WTC11 (cell line): ENCODE results near the gene EGLN2. TPM values are rescaled to one million over a fixed set of nuclear protein-coding genes. Genes with fewer than 3 reads are reported as not detected.

ENCODE experiments used
- ATAC-seq: fragments of 200-7000 bp; cut with Tn5 transposase; 2 replicates; pipeline ENCODE4 v1.10.0; 2021; ENCODE audit warnings: mild to moderate bottlenecking, moderate library complexity
- CTCF ChIA-PET: fragments of 300-600 bp; sonication (Branson Sonifier 250); formaldehyde crosslinking; loops from one replicate; lab custom pipeline; 2021; ENCODE audit warnings: antibody characterized with exemption; lab: Charles Lee
- POLR2A ChIA-PET: fragments of 350-600 bp; sonication (Branson Sonifier 250); formaldehyde crosslinking; loops from one replicate; lab custom pipeline; 2021; ENCODE audit warnings: antibody characterized with exemption; lab: Charles Lee
- DNase-seq: peaks from one replicate; pipeline ENCODE4 v3.0.0; 2021; ENCODE audit warnings: low spot score
- H3K27ac Mint-ChIP-seq: 2 replicates; pipeline ENCODE4 v1.8.0; 2021; ENCODE audit warnings: mixed read lengths
- H3K27me3 Mint-ChIP-seq: 2 replicates; pipeline ENCODE4 v1.8.0; 2021; ENCODE audit warnings: low read depth, mild to moderate bottlenecking, moderate library complexity, mixed read lengths
- H3K36me3 Mint-ChIP-seq: 2 replicates; pipeline ENCODE4 v1.8.0; 2021; ENCODE audit warnings: mixed read lengths
- H3K4me1 Mint-ChIP-seq: 2 replicates; pipeline ENCODE4 v1.8.0; 2022; ENCODE audit warnings: mixed read lengths
- H3K4me3 Mint-ChIP-seq: 2 replicates; pipeline ENCODE4 v1.8.0; 2021; ENCODE audit warnings: mild to moderate bottlenecking, moderate library complexity, mixed read lengths
- H3K9me3 Mint-ChIP-seq: 2 replicates; pipeline ENCODE4 v1.8.0; 2021; ENCODE audit warnings: mixed read lengths
- ELF4 ChIP-seq: sonication (generic); formaldehyde crosslinking; IDR thresholded peaks from 2 replicates; pipeline ENCODE4 v1.8.1; 2022; ENCODE audit warnings: low read depth, mild to moderate bottlenecking, moderate library complexity, missing genetic modification reagents
- GABPB1 ChIP-seq: sonication (generic); formaldehyde crosslinking; IDR thresholded peaks from 2 replicates; pipeline ENCODE4 v1.8.1; 2023; ENCODE audit warnings: mild to moderate bottlenecking, missing genetic modification reagents
- NFYB ChIP-seq: sonication (generic); formaldehyde crosslinking; conservative IDR thresholded peaks from 2 replicates; pipeline ENCODE4 v1.8.0; 2022; ENCODE audit warnings: low read depth, missing genetic modification reagents
- NR1H2 ChIP-seq: sonication (generic); formaldehyde crosslinking; IDR thresholded peaks from 2 replicates; pipeline ENCODE4 v1.9.0; 2021; ENCODE audit warnings: mild to moderate bottlenecking, moderate library complexity, missing genetic modification reagents
- SMAD3 ChIP-seq: sonication (generic); formaldehyde crosslinking; IDR thresholded peaks from 2 replicates; pipeline ENCODE4 v1.8.0; 2022; ENCODE audit warnings: missing genetic modification reagents, mild to moderate bottlenecking, borderline replicate concordance
- SP1 ChIP-seq: sonication (generic); formaldehyde crosslinking; conservative IDR thresholded peaks from 2 replicates; pipeline ENCODE4 v1.8.1; 2022; ENCODE audit warnings: missing genetic modification reagents
- STAT6 ChIP-seq: sonication (generic); formaldehyde crosslinking; conservative IDR thresholded peaks from 2 replicates; pipeline ENCODE4 v1.8.1; 2023; ENCODE audit warnings: mild to moderate bottlenecking, low read depth, missing genetic modification reagents, moderate library complexity
- TCF7 ChIP-seq: sonication (generic); formaldehyde crosslinking; IDR thresholded peaks from 2 replicates; pipeline ENCODE4 v1.8.0; 2022; ENCODE audit warnings: mild to moderate bottlenecking, low read depth, missing genetic modification reagents, moderate library complexity
- TEAD4 ChIP-seq: sonication (generic); formaldehyde crosslinking; IDR thresholded peaks from 2 replicates; pipeline ENCODE4 v1.8.0; 2022; ENCODE audit warnings: mild to moderate bottlenecking, missing genetic modification reagents
- ZNF317 ChIP-seq: sonication (generic); formaldehyde crosslinking; IDR thresholded peaks from 2 replicates; pipeline ENCODE4 v1.8.1; 2023; ENCODE audit warnings: low read depth, mild to moderate bottlenecking, moderate library complexity, missing genetic modification reagents, borderline replicate concordance
- ZNF396 ChIP-seq: fragments of 250-450 bp; sonication (Bioruptor Pico); IDR thresholded peaks from 2 replicates; pipeline ENCODE4 v1.8.0; 2021; ENCODE audit warnings: mild to moderate bottlenecking, moderate library complexity, borderline replicate concordance
- ZNF416 ChIP-seq: fragments of 250-450 bp; sonication (Bioruptor Pico); IDR thresholded peaks from 2 replicates; pipeline ENCODE4 v1.9.0; 2021; ENCODE audit warnings: mild to moderate bottlenecking, inconsistent platforms
- total RNA-seq: library from RNA; stranded (reverse); gene quantifications from 3 replicates; pipeline ENCODE4 v1.2.3, GENCODE V29; 2021
- TF ChIP-seq, protein P1 (sequence below): sonication (generic); formaldehyde crosslinking; IDR thresholded peaks from 2 replicates; pipeline ENCODE4 v1.8.1; 2022; ENCODE audit warnings: low read depth, mild to moderate bottlenecking, moderate library complexity, missing genetic modification reagents, borderline replicate concordance
- TF ChIP-seq, protein P2 (sequence below): sonication (generic); formaldehyde crosslinking; IDR thresholded peaks from 2 replicates; pipeline ENCODE4 v1.8.0; 2022; ENCODE audit warnings: mild to moderate bottlenecking, missing genetic modification reagents
- TF ChIP-seq, protein P3 (sequence below): sonication (generic); formaldehyde crosslinking; IDR thresholded peaks from 2 replicates; pipeline ENCODE4 v1.8.1; 2023; ENCODE audit warnings: mild to moderate bottlenecking, moderate library complexity, missing genetic modification reagents
- TF ChIP-seq, protein P4 (sequence below): sonication (generic); formaldehyde crosslinking; IDR thresholded peaks from 2 replicates; pipeline ENCODE4 v1.8.1; 2022; ENCODE audit warnings: low read depth, missing genetic modification reagents, borderline replicate concordance
- TF ChIP-seq, protein P5 (sequence below): fragments of 200-600 bp; IDR thresholded peaks from 2 replicates; pipeline ENCODE4 v1.8.0; 2022; ENCODE audit warnings: antibody characterized with exemption

The EGLN2 gene
- total RNA-seq, 1 experiment from 2014 or later = 102 TPM

DNA sequence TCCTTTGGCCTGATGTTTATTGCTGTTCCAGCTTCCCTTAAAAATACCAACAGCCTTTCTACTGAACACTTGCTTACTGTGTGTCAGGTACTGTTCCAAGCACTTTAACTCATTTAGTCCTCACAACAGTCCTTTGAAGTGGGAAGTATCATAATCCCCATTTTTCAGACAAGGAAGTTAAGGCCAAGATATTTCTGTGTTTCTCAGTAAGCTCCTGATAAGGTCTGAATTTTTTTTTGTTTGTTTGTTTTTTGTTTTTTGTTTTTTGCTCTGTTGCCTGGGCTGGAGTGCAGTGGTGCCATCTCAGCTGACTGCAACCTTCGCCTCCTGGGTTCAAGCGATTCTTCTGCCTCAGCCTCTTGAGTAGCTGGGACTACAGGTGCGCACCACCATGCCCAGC lies 40.5 kb upstream of the EGLN2 start (continued):
- TF ChIP-seq, protein P1, sequence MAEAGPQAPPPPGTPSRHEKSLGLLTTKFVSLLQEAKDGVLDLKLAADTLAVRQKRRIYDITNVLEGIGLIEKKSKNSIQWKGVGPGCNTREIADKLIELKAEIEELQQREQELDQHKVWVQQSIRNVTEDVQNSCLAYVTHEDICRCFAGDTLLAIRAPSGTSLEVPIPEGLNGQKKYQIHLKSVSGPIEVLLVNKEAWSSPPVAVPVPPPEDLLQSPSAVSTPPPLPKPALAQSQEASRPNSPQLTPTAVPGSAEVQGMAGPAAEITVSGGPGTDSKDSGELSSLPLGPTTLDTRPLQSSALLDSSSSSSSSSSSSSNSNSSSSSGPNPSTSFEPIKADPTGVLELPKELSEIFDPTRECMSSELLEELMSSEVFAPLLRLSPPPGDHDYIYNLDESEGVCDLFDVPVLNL (CRISPR knock-in tag) = no peak
- no peak for TF ChIP-seq ZNF416 (CRISPR knock-in tag)
- no peak for TF ChIP-seq NR1H2 (CRISPR knock-in tag)
- TF ChIP-seq, protein P2, sequence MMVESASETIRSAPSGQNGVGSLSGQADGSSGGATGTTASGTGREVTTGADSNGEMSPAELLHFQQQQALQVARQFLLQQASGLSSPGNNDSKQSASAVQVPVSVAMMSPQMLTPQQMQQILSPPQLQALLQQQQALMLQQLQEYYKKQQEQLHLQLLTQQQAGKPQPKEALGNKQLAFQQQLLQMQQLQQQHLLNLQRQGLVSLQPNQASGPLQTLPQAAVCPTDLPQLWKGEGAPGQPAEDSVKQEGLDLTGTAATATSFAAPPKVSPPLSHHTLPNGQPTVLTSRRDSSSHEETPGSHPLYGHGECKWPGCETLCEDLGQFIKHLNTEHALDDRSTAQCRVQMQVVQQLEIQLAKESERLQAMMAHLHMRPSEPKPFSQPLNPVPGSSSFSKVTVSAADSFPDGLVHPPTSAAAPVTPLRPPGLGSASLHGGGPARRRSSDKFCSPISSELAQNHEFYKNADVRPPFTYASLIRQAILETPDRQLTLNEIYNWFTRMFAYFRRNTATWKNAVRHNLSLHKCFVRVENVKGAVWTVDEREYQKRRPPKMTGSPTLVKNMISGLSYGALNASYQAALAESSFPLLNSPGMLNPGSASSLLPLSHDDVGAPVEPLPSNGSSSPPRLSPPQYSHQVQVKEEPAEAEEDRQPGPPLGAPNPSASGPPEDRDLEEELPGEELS (CRISPR knock-in tag) = no peak
- TF ChIP-seq, protein P3, sequence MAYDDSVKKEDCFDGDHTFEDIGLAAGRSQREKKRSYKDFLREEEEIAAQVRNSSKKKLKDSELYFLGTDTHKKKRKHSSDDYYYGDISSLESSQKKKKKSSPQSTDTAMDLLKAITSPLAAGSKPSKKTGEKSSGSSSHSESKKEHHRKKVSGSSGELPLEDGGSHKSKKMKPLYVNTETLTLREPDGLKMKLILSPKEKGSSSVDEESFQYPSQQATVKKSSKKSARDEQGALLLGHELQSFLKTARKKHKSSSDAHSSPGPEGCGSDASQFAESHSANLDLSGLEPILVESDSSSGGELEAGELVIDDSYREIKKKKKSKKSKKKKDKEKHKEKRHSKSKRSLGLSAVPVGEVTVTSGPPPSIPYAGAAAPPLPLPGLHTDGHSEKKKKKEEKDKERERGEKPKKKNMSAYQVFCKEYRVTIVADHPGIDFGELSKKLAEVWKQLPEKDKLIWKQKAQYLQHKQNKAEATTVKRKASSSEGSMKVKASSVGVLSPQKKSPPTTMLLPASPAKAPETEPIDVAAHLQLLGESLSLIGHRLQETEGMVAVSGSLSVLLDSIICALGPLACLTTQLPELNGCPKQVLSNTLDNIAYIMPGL = no peak
- no peak for TF ChIP-seq ZNF317 (CRISPR knock-in tag)
- no peak for TF ChIP-seq TEAD4 (CRISPR knock-in tag)
- no peak for TF ChIP-seq ELF4 (CRISPR knock-in tag)
- TF ChIP-seq STAT6 = no peak
- TF ChIP-seq NFYB (CRISPR knock-in tag) = no peak
- TF ChIP-seq, protein P4, sequence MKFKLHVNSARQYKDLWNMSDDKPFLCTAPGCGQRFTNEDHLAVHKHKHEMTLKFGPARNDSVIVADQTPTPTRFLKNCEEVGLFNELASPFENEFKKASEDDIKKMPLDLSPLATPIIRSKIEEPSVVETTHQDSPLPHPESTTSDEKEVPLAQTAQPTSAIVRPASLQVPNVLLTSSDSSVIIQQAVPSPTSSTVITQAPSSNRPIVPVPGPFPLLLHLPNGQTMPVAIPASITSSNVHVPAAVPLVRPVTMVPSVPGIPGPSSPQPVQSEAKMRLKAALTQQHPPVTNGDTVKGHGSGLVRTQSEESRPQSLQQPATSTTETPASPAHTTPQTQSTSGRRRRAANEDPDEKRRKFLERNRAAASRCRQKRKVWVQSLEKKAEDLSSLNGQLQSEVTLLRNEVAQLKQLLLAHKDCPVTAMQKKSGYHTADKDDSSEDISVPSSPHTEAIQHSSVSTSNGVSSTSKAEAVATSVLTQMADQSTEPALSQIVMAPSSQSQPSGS (CRISPR knock-in tag) = no peak

GRCh38 chr19:40759352-40759751 lies 39.6 kb upstream of the EGLN2 start:
- ChIA-PET CTCF (interaction anchor here (0.6 kb wide), 1 partner anchor 342 kb away, joined by 3 read pairs; no protein-coding TSS in a partner anchor), POLR2A (no interaction called here)
- no peaks in the 10 kb centered on the region for H3K9me3 Mint-ChIP-seq
- H3K27ac Mint-ChIP-seq = no peak overlapping the region
- no peak overlapping the region for H3K4me3 Mint-ChIP-seq
- H3K36me3 Mint-ChIP-seq = peaks cover 88% of the 10 kb centered on the region
- ATAC-seq (no peak), DNase-seq (no peak)
- TF ChIP-seq, protein P5, sequence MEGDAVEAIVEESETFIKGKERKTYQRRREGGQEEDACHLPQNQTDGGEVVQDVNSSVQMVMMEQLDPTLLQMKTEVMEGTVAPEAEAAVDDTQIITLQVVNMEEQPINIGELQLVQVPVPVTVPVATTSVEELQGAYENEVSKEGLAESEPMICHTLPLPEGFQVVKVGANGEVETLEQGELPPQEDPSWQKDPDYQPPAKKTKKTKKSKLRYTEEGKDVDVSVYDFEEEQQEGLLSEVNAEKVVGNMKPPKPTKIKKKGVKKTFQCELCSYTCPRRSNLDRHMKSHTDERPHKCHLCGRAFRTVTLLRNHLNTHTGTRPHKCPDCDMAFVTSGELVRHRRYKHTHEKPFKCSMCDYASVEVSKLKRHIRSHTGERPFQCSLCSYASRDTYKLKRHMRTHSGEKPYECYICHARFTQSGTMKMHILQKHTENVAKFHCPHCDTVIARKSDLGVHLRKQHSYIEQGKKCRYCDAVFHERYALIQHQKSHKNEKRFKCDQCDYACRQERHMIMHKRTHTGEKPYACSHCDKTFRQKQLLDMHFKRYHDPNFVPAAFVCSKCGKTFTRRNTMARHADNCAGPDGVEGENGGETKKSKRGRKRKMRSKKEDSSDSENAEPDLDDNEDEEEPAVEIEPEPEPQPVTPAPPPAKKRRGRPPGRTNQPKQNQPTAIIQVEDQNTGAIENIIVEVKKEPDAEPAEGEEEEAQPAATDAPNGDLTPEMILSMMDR = no peak
- TF ChIP-seq GABPB1 (no peak), TCF7 (CRISPR knock-in tag) (no peak), ZNF396 (CRISPR knock-in tag) (no peak), SP1 (no peak), SMAD3 (CRISPR knock-in tag) (no peak)
- peaks cover 15% of the 10 kb centered on the region for H3K4me1 Mint-ChIP-seq
- no peaks in the 10 kb centered on the region for H3K27me3 Mint-ChIP-seq
